A673 (cell line): Measurements from ENCODE around the gene HERC2. TPM values are rescaled to one million over a fixed set of nuclear protein-coding genes. Genes with fewer than 3 reads are reported as not detected.

Experiments
- BruUV-seq: library from RNA; stranded (reverse); fragments of 400-500 nt; replicated peaks from 2 replicates; lab custom pipeline; 2021; lab: Mats Ljungman, UMichigan
- CTCF ChIA-PET: fragments of 300-600 bp; sonication (Branson Sonifier 250); formaldehyde crosslinking; loops from one replicate; lab custom pipeline; 2022; ENCODE audit warnings: antibody characterized with exemption; lab: Charles Lee
- POLR2A ChIA-PET: fragments of 300-600 bp; sonication (Branson Sonifier 250); formaldehyde crosslinking; loops from one replicate; lab custom pipeline; 2022; ENCODE audit warnings: antibody characterized with exemption; ENCODE audit not compliant: low non-redundant PET; lab: Charles Lee
- DNase-seq: peaks from one replicate; pipeline ENCODE4 v3.0.0-alpha.2; 2015; ENCODE audit warnings: low spot score
- H3K27ac ChIP-seq: fragments of 200-600 bp; sonication (generic); 2 replicates; pipeline ENCODE4 v1.5.1; 2016; ENCODE audit warnings: mixed run types, low read depth, mild to moderate bottlenecking, mixed read lengths, antibody characterized with exemption, low read length; ENCODE audit not compliant: poor library complexity, severe bottlenecking
- H3K27me3 ChIP-seq: fragments of 200-600 bp; sonication (generic); replicated peaks from 2 replicates; pipeline ENCODE4 v1.6.1; 2017; ENCODE audit warnings: mixed run types, low read depth, mild to moderate bottlenecking, mixed read lengths, antibody characterized with exemption, low read length; ENCODE audit not compliant: insufficient read depth, poor library complexity
- H3K36me3 ChIP-seq: fragments of 200-600 bp; sonication (generic); 2 replicates; pipeline ENCODE4 v1.6.1; 2016; ENCODE audit warnings: mixed run types, mild to moderate bottlenecking, mixed read lengths, antibody characterized with exemption, low read length; ENCODE audit not compliant: insufficient read depth, poor library complexity, severe bottlenecking
- H3K4me1 ChIP-seq: fragments of 200-600 bp; sonication (generic); 2 replicates; pipeline ENCODE4 v1.6.1; 2017; ENCODE audit warnings: mixed run types, mild to moderate bottlenecking, mixed read lengths, antibody characterized with exemption, low read length; ENCODE audit not compliant: insufficient read depth, poor library complexity, severe bottlenecking
- H3K4me3 ChIP-seq: fragments of 200-600 bp; sonication (generic); 2 replicates; pipeline ENCODE4 v1.5.1; 2016; ENCODE audit warnings: low read depth, mixed run types, mild to moderate bottlenecking, mixed read lengths, low read length; ENCODE audit not compliant: poor library complexity, severe bottlenecking
- H3K9me3 ChIP-seq: fragments of 200-600 bp; sonication (generic); 2 replicates; pipeline ENCODE4 v1.6.1; 2016; ENCODE audit warnings: mixed run types, low read depth, mild to moderate bottlenecking, mixed read lengths, antibody characterized with exemption, low read length; ENCODE audit not compliant: poor library complexity, severe bottlenecking
- CTCF ChIP-seq: fragments of 300-800, 200-600 bp; sonication (generic); conservative IDR thresholded peaks from 2 replicates; pipeline ENCODE4 v1.5.1; 2017; ENCODE audit warnings: low read depth, mild to moderate bottlenecking, antibody characterized with exemption, low read length, moderate library complexity, mixed read lengths
- EZH2 ChIP-seq: fragments of 200-600 bp; sonication (generic); IDR thresholded peaks from 2 replicates; pipeline ENCODE4 v1.6.1; 2017; ENCODE audit warnings: borderline replicate concordance, low read depth, mild to moderate bottlenecking, mixed read lengths, antibody characterized with exemption, low read length; ENCODE audit not compliant: poor library complexity, severe bottlenecking
- intact Hi-C: fragments of 100-400 bp; cut with micrococcal nuclease; formaldehyde crosslinking; loops from one replicate; pipeline ENCODE4 v1.10.0; 2022; ENCODE audit not compliant: unreplicated experiment
- total RNA-seq: library from RNA; stranded (reverse); gene quantifications from 2 replicates; pipeline ENCODE4 v1.2.3, GENCODE V29; 2021

HERC2 gene
- total RNA-seq, 1 experiment from 2014 or later = 86.1 TPM

DNA sequence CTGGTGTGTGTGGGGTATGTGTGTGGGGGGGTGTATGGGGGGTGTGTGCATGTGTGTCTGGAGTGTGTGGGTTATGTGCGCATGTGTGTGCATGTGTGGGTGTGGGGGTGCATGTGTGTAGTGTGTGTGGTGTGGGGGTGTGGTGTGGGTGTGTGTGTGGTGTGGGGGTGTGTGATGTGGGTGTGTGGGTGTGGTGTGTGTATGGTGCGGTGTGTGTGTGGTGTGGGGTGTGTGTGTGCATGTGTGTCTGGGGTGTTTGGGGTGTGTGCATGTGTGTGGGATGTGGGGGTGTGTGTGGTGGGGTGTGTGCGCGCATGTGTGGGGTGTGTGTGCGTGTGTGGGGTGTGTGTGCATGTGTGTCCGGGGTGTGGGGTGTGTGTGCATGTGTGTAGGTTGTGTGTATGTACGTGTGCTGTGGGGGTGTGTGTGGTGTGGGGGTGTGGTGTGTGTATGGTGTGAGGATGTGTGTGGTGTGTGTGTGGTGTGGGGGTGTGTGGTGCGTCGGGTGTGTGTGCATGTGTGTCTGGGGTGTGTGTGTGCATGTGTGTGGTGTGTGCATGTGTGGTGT lies 216.7 kb downstream of the HERC2 start:
- no peaks in the 10 kb centered on the region for H3K9me3 ChIP-seq
- peaks cover 8% of the 10 kb centered on the region for H3K4me1 ChIP-seq
- no peaks in the 10 kb centered on the region for H3K36me3 ChIP-seq
- intact Hi-C loops = no loop called here
- TF ChIP-seq CTCF (no peak), EZH2 (no peak)
- ChIA-PET POLR2A (no interaction called here), CTCF (no interaction called here)
- no TSS peak for BruUV-seq
- DNase-seq = no peak
- H3K27me3 ChIP-seq = no peaks in the 10 kb centered on the region
- no peak overlapping the region for H3K4me3 ChIP-seq
- H3K27ac ChIP-seq = no peak overlapping the region

DNA sequence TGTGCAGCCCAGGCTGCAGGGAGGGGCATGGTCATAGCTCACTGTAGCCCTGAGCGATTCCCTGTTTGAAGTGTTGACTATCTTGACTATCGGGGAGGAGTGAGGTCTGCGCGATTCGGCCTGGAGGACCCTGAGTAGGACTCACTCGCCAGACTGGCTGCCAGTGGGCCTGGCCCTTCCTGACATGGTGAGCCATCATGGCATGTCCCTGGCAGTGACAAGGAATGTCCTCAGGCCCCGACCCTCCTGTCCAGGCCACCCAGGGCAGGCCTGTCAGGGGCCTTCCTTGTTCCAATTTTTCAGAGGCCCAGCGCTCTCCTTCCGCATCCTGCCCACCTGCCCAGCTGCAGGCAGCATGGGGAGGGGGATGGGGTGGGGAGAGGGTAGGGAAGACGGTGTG lies 217.7 kb downstream of the HERC2 start:
- TF ChIP-seq EZH2 (no peak), CTCF (no peak)
- Histone ChIP-seq H3K4me1 (peaks cover 8% of the 10 kb centered on the region), H3K9me3 (no peaks in the 10 kb centered on the region), H3K27me3 (no peaks in the 10 kb centered on the region), H3K27ac (no peak overlapping the region), H3K36me3 (no peaks in the 10 kb centered on the region), H3K4me3 (no peak overlapping the region)
- intact Hi-C loops = no loop called here
- no peak for DNase-seq
- ChIA-PET CTCF (no interaction called here), POLR2A (no interaction called here)
- BruUV-seq = no TSS peak

- Histone ChIP-seq H3K27me3 (no peaks in the 10 kb centered on the region), H3K9me3 (no peaks in the 10 kb centered on the region), H3K4me1 (peaks cover 9% of the 10 kb centered on the region), H3K36me3 (no peaks in the 10 kb centered on the region), H3K4me3 (no peak overlapping the region), H3K27ac (no peak overlapping the region)
- BruUV-seq = no TSS peak
- ChIA-PET POLR2A (no interaction called here), CTCF (no interaction called here)
- intact Hi-C loops = no loop called here
- TF ChIP-seq EZH2 = no peak
- no peak for DNase-seq
These were observed 218.1 kb downstream of the HERC2 start for GRCh38 chr15:28103831-28104230.

DNA sequence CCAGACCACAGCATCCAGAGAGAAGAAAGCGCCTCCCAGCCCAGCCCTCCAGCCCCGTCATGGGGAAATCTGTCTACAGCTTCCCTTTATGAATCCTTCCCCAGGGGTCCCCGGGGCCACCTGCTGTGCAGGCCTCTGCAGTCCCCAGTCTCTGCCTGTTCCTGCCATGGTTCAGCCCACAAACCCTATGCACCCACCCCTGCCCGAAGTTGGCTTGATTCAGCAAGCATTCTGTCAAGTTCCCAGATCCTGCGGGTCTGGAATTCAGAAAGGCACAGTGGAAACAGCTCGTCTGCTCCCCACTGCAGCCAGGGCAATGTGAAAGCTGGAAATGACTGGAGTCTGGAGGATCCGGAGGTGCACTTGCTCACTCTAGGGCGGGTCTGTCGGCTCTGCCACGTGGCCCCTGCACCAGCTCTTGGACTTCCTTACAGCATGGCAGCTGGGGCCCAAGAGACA lies 220.0 kb downstream of the HERC2 start:
- no peaks in the 10 kb centered on the region for H3K9me3 ChIP-seq
- no peak overlapping the region for H3K4me3 ChIP-seq
- H3K4me1 ChIP-seq = peaks cover 7% of the 10 kb centered on the region
- H3K27me3 ChIP-seq = peaks cover 16% of the 10 kb centered on the region
- CTCF ChIA-PET = no interaction called here
- POLR2A ChIA-PET = no interaction called here
- DNase-seq = no peak
- no peaks in the 10 kb centered on the region for H3K36me3 ChIP-seq
- TF ChIP-seq CTCF (no peak), EZH2 (no peak)
- intact Hi-C loops = no loop called here
- H3K27ac ChIP-seq = no peak overlapping the region
- BruUV-seq = no TSS peak
